H9 (cell line): ENCODE results near the gene NMT1. TPM values are rescaled to one million over a fixed set of nuclear protein-coding genes. Genes with fewer than 3 reads are reported as not detected.

Experiments
- DNase-seq: peaks from one replicate; pipeline ENCODE4 v3.0.0-alpha.2; 2017
- H2AFZ ChIP-seq: one replicate; pipeline ENCODE4 v1.6.1; 2013; ENCODE audit warnings: mild to moderate bottlenecking, low read length, control low read depth, moderate library complexity
- H2AK5ac ChIP-seq: 2 replicates; pipeline ENCODE4 v1.6.1; 2013; ENCODE audit warnings: low read length, control low read depth, mixed read lengths; ENCODE audit not compliant: insufficient read length
- H2BK120ac ChIP-seq: one replicate; pipeline ENCODE4 v1.6.1; 2013; ENCODE audit warnings: low read depth, mild to moderate bottlenecking, low read length, control low read depth, inconsistent platforms; ENCODE audit not compliant: poor library complexity, severe bottlenecking
- H2BK12ac ChIP-seq: 2 replicates; pipeline ENCODE4 v1.6.1; 2013; ENCODE audit warnings: low read length, control low read depth, mixed read lengths, low read depth; ENCODE audit not compliant: insufficient read length
- H2BK15ac ChIP-seq: 2 replicates; pipeline ENCODE4 v1.6.1; 2013; ENCODE audit warnings: low read depth, low read length, control low read depth
- H2BK20ac ChIP-seq: one replicate; pipeline ENCODE4 v1.6.1; 2013; ENCODE audit warnings: low read depth, mild to moderate bottlenecking, low read length, control low read depth, inconsistent platforms; ENCODE audit not compliant: poor library complexity, severe bottlenecking
- H2BK5ac ChIP-seq: 2 replicates; pipeline ENCODE4 v1.6.1; 2013; ENCODE audit warnings: low read length, control low read depth, mixed read lengths; ENCODE audit not compliant: insufficient read length
- H3K14ac ChIP-seq: 2 replicates; pipeline ENCODE4 v1.6.1; 2013; ENCODE audit warnings: low read length, control low read depth; ENCODE audit not compliant: insufficient read depth
- H3K18ac ChIP-seq: 2 replicates; pipeline ENCODE4 v1.6.1; 2013; ENCODE audit warnings: low read depth, mild to moderate bottlenecking, mixed read lengths, low read length, control low read depth; ENCODE audit not compliant: insufficient read length
- H3K23ac ChIP-seq: 2 replicates; pipeline ENCODE4 v1.6.1; 2013; ENCODE audit warnings: low read length, control low read depth, mixed read lengths, low read depth; ENCODE audit not compliant: insufficient read length
- H3K23me2 ChIP-seq: 2 replicates; pipeline ENCODE4 v1.6.1; 2013; ENCODE audit warnings: low read depth, mild to moderate bottlenecking, mixed read lengths, low read length, control low read depth; ENCODE audit not compliant: insufficient read length, poor library complexity, severe bottlenecking
- H3K27ac ChIP-seq: 2 replicates; pipeline ENCODE4 v1.5.1; 2013; ENCODE audit warnings: low read length, control low read depth, mixed read lengths, low read depth; ENCODE audit not compliant: insufficient read length
- H3K27me3 ChIP-seq: 2 replicates; pipeline ENCODE4 v1.6.1; 2013; ENCODE audit warnings: low read length, control low read depth, inconsistent platforms; ENCODE audit not compliant: insufficient read depth
- H3K4ac ChIP-seq: 2 replicates; pipeline ENCODE4 v1.6.1; 2013; ENCODE audit warnings: low read depth, mild to moderate bottlenecking, control low read depth, inconsistent platforms, low read length, moderate library complexity
- H3K4me1 ChIP-seq: 2 replicates; pipeline ENCODE4 v1.6.1; 2013; ENCODE audit warnings: low read length, control low read depth, inconsistent platforms; ENCODE audit not compliant: insufficient read depth
- H3K4me2 ChIP-seq: 2 replicates; pipeline ENCODE4 v1.6.1; 2013; ENCODE audit warnings: low read length, control low read depth, mixed read lengths; ENCODE audit not compliant: insufficient read length, insufficient read depth
- H3K56ac ChIP-seq: 2 replicates; pipeline ENCODE4 v1.6.1; 2013; ENCODE audit warnings: low read depth, mild to moderate bottlenecking, mixed read lengths, low read length, control low read depth; ENCODE audit not compliant: insufficient read length
- H3K79me1 ChIP-seq: 2 replicates; pipeline ENCODE4 v1.6.1; 2013; ENCODE audit warnings: low read depth, mild to moderate bottlenecking, moderate library complexity, low read length, control low read depth, inconsistent platforms; ENCODE audit not compliant: insufficient read depth, poor library complexity, severe bottlenecking
- H3K79me2 ChIP-seq: 2 replicates; pipeline ENCODE4 v1.6.1; 2013; ENCODE audit warnings: low read length, control low read depth, inconsistent platforms; ENCODE audit not compliant: insufficient read depth
- H3K9ac ChIP-seq: 2 replicates; pipeline ENCODE4 v1.6.1; 2013; ENCODE audit warnings: low read length, control low read depth, mixed read lengths; ENCODE audit not compliant: insufficient read length; ENCODE audit errors: extremely low read depth
- H3K9me3 ChIP-seq: one replicate; pipeline ENCODE4 v1.6.1; 2013; ENCODE audit warnings: low read depth, low read length, inconsistent platforms; ENCODE audit not compliant: control insufficient read depth
- H3T11ph ChIP-seq: one replicate; pipeline ENCODE4 v1.6.1; 2013; ENCODE audit warnings: mild to moderate bottlenecking, low read length, control low read depth, inconsistent platforms
- H4K20me1 ChIP-seq: one replicate; pipeline ENCODE4 v1.6.1; 2013; ENCODE audit not compliant: control insufficient read depth, insufficient read length, insufficient read depth
- H4K5ac ChIP-seq: 2 replicates; pipeline ENCODE4 v1.6.1; 2013; ENCODE audit warnings: low read depth, mild to moderate bottlenecking, mixed read lengths, low read length, control low read depth; ENCODE audit not compliant: insufficient read length
- H4K8ac ChIP-seq: replicated peaks from 2 replicates; pipeline ENCODE4 v1.6.1; 2013; ENCODE audit warnings: low read length, control low read depth, mixed read lengths, low read depth; ENCODE audit not compliant: insufficient read length
- H4K91ac ChIP-seq: 2 replicates; pipeline ENCODE4 v1.6.1; 2013; ENCODE audit warnings: low read depth, mild to moderate bottlenecking, moderate library complexity, mixed read lengths, low read length, control low read depth; ENCODE audit not compliant: insufficient read length
- H3K27ac Mint-ChIP-seq, 3 experiments: 2 replicates in 2 of 3; 3 replicates in 1 of 3; pipeline ENCODE4 v1.8.0; 2020 to 2021; ENCODE audit warnings: mixed read lengths in 3 of 3, mild to moderate bottlenecking in 1 of 3, moderate library complexity in 1 of 3
- H3K27me3 Mint-ChIP-seq: 2 replicates; pipeline ENCODE4 v1.8.0; 2021; ENCODE audit warnings: low read depth, mild to moderate bottlenecking, moderate library complexity, mixed read lengths
- H3K36me3 Mint-ChIP-seq, 3 experiments: 2 replicates in 2 of 3; 3 replicates in 1 of 3; pipeline ENCODE4 v1.8.0; 2020 to 2021; ENCODE audit warnings: low read depth in 3 of 3, mixed read lengths in 3 of 3; ENCODE audit not compliant: insufficient read depth in 1 of 3
- H3K4me1 Mint-ChIP-seq, 2 experiments: 2 replicates each; pipeline ENCODE4 v1.8.0; 2020; ENCODE audit warnings: mixed read lengths in 2 of 2
- H3K4me3 Mint-ChIP-seq, 2 experiments: 2 replicates in 1 of 2; 3 replicates in 1 of 2; pipeline ENCODE4 v1.8.0; 2020 to 2021; ENCODE audit warnings: mild to moderate bottlenecking in 2 of 2, mixed read lengths in 2 of 2, moderate library complexity in 1 of 2
- H3K9me3 Mint-ChIP-seq, 2 experiments: 2 replicates in 1 of 2; 3 replicates in 1 of 2; pipeline ENCODE4 v1.8.0; 2020; ENCODE audit warnings: mild to moderate bottlenecking in 2 of 2, mixed read lengths in 2 of 2, moderate library complexity in 1 of 2
- WGBS: extraction: QIAGEN DNeasy Blood & Tissue Kit; methylation state at CpG from one replicate; pipeline ENCODE4 v1.1.7; 2013; ENCODE audit warnings: missing lambda C conversion rate, low lambda C conversion rate, mixed read lengths; ENCODE audit not compliant: insufficient read length; ENCODE audit errors: extremely low coverage; 5-methylcytosine and 5-hydroxymethylcytosine counted together
- total RNA-seq: library from RNA; stranded (reverse); gene quantifications from 2 replicates; pipeline ENCODE4 v1.2.1, GENCODE V29; 2021
- TF ChIP-seq, protein P1 (sequence below): fragments of 200-600 bp; sonication (generic); conservative IDR thresholded peaks from 3 replicates; pipeline ENCODE4 v1.8.0; 2021; ENCODE audit warnings: antibody characterized with exemption, mild to moderate bottlenecking

Gene NMT1
- total RNA-seq, 1 experiment from 2014 or later = 150 TPM

DNA sequence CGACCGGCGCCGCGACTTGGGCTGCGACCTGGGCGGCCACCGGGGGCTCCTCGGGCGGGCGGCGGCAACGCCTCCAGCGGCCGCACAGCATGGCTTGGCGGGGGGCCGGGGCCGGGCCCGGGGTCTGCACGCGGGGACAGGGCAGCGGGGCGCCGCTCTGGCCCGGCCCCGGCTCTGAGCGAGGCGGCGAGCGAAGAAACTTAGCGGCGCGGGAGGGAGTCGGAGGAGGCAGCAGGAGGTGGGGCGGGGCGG lies 71.1 kb downstream of the NMT1 start, which contains the start of gene PLCD3:
TSS of gene PLCD3 (minus strand) at position 196 of the 252 bp plus-strand sequence. CDS start at position 91, 105 bp downstream.
- H2BK20ac ChIP-seq = no peak within 1 kb of the TSS
- H2AK5ac ChIP-seq = no peak within 1 kb of the TSS
- Mint-ChIP-seq H3K9me3 (peaks cover 3 to 5% of the 10 kb centered on the region in 2 experiments; a peak in 4 of 5 replicates), H3K27ac (peak within 1 kb of the TSS in 1 of 3 experiments; percentile 57; a peak in 1 of 7 replicates), H3K4me1 (peaks cover 32 to 36% of the 10 kb centered on the region in 2 experiments), H3K4me3 (peak within 1 kb of the TSS; percentile 73 to 85), H3K27me3 (no peaks in the 10 kb centered on the region; the same call in 1 of the 2 replicates), H3K36me3 (no peaks in the 10 kb centered on the region)
- TF ChIP-seq, protein P1, sequence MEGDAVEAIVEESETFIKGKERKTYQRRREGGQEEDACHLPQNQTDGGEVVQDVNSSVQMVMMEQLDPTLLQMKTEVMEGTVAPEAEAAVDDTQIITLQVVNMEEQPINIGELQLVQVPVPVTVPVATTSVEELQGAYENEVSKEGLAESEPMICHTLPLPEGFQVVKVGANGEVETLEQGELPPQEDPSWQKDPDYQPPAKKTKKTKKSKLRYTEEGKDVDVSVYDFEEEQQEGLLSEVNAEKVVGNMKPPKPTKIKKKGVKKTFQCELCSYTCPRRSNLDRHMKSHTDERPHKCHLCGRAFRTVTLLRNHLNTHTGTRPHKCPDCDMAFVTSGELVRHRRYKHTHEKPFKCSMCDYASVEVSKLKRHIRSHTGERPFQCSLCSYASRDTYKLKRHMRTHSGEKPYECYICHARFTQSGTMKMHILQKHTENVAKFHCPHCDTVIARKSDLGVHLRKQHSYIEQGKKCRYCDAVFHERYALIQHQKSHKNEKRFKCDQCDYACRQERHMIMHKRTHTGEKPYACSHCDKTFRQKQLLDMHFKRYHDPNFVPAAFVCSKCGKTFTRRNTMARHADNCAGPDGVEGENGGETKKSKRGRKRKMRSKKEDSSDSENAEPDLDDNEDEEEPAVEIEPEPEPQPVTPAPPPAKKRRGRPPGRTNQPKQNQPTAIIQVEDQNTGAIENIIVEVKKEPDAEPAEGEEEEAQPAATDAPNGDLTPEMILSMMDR = no peak
- H3K4me2 ChIP-seq = peak within 1 kb of the TSS; percentile 66
- no peaks in the 10 kb centered on the region for H3K9me3 ChIP-seq
- H4K91ac ChIP-seq = no peak within 1 kb of the TSS
- H3K56ac ChIP-seq = no peak within 1 kb of the TSS
- WGBS = no CpG with 5 or more reads among the region's 36 CpGs
- no peak within 1 kb of the TSS for H3K9ac ChIP-seq
- H2BK5ac ChIP-seq = no peak within 1 kb of the TSS
- H3K23ac ChIP-seq = no peak within 1 kb of the TSS
- H3K79me1 ChIP-seq = no peaks in the 10 kb centered on the region
- no peak within 1 kb of the TSS for H2BK12ac ChIP-seq
- H3K4me1 ChIP-seq = no peaks in the 10 kb centered on the region; the same call in 1 of the 2 replicates
- no peak within 1 kb of the TSS for H2BK15ac ChIP-seq
- H4K5ac ChIP-seq = no peak within 1 kb of the TSS
- DNase-seq = no peak
- H3K27ac ChIP-seq = no peak within 1 kb of the TSS
- H3K27me3 ChIP-seq = no peaks in the 10 kb centered on the region
- H3K18ac ChIP-seq = no peak within 1 kb of the TSS
- peaks cover 14% of the 10 kb centered on the region for H3K23me2 ChIP-seq
- no peak within 1 kb of the TSS for H3T11ph ChIP-seq
- no peak within 1 kb of the TSS for H2AFZ ChIP-seq
- H3K79me2 ChIP-seq = no peaks in the 10 kb centered on the region
- H3K14ac ChIP-seq = peak within 1 kb of the TSS; percentile 23; the same call in 1 of the 2 replicates
- no peak within 1 kb of the TSS for H3K4ac ChIP-seq
- no peaks in the 10 kb centered on the region for H4K20me1 ChIP-seq
- no peak within 1 kb of the TSS for H4K8ac ChIP-seq
- no peak within 1 kb of the TSS for H2BK120ac ChIP-seq
